ENCODE measurements around the gene ANKMY1.
A peak's percentile ranks its signal among the peaks of the same experiment; 100 is the strongest.

ANKMY1 gene

GRCh38 chr2:240461471-240462072 is 96.2 kb downstream of the ANKMY1 start:
- no peak for ATAC-seq
- no peaks in the 10 kb centered on the region for H3K36me3 Mint-ChIP-seq (ENCODE audit: low read depth)
- DNase-seq, result peak; percentile 0
- H3K4me3 Mint-ChIP-seq, result no peak overlapping the region
- H3K27me3 Mint-ChIP-seq, result peaks cover 6% of the 10 kb centered on the region
- H3K27ac Mint-ChIP-seq, result no peak overlapping the region
- no peaks in the 10 kb centered on the region for H3K9me3 Mint-ChIP-seq
- H3K4me1 Mint-ChIP-seq, result no peaks in the 10 kb centered on the region

GRCh38 chr2:240460781-240461431 is 96.9 kb downstream of the ANKMY1 start:
- Mint-ChIP-seq H3K4me1 (no peaks in the 10 kb centered on the region), H3K4me3 (no peak overlapping the region), H3K36me3 (ENCODE audit: low read depth) (no peaks in the 10 kb centered on the region), H3K27me3 (peaks cover 8% of the 10 kb centered on the region), H3K27ac (no peak overlapping the region), H3K9me3 (no peaks in the 10 kb centered on the region)
- ATAC-seq, result no peak
- peak; percentile 0 for DNase-seq

- H3K4me1 Mint-ChIP-seq, result no peaks in the 10 kb centered on the region
- DNase-seq (no peak), ATAC-seq (no peak)
- no peak overlapping the region for H3K27ac Mint-ChIP-seq
- H3K9me3 Mint-ChIP-seq, result no peaks in the 10 kb centered on the region
- peaks cover 9% of the 10 kb centered on the region for H3K27me3 Mint-ChIP-seq
- no peaks in the 10 kb centered on the region for H3K36me3 Mint-ChIP-seq (ENCODE audit: low read depth)
- H3K4me3 Mint-ChIP-seq, result no peak overlapping the region
Observed at GRCh38 chr2:240460253-240460711, 97.5 kb downstream of the ANKMY1 start.

GRCh38 chr2:240459401-240460252 is 98.2 kb downstream of the ANKMY1 start:
- no peaks in the 10 kb centered on the region for H3K36me3 Mint-ChIP-seq (ENCODE audit: low read depth)
- no peak for DNase-seq
- H3K9me3 Mint-ChIP-seq, result no peaks in the 10 kb centered on the region
- no peaks in the 10 kb centered on the region for H3K4me1 Mint-ChIP-seq
- ATAC-seq, result no peak
- no peak overlapping the region for H3K27ac Mint-ChIP-seq
- H3K4me3 Mint-ChIP-seq, result no peak overlapping the region
- peaks cover 16% of the 10 kb centered on the region for H3K27me3 Mint-ChIP-seq

- Mint-ChIP-seq H3K27me3 (peaks cover 23% of the 10 kb centered on the region), H3K4me1 (peaks cover 1% of the 10 kb centered on the region), H3K9me3 (no peaks in the 10 kb centered on the region), H3K4me3 (no peak overlapping the region), H3K36me3 (ENCODE audit: low read depth) (no peaks in the 10 kb centered on the region), H3K27ac (no peak overlapping the region)
- no peak for DNase-seq
- ATAC-seq, result no peak
Observed at GRCh38 chr2:240458900-240459391, 98.8 kb downstream of the ANKMY1 start.

- DNase-seq, result no peak
- Mint-ChIP-seq H3K36me3 (ENCODE audit: low read depth) (no peaks in the 10 kb centered on the region), H3K27me3 (peaks cover 24% of the 10 kb centered on the region), H3K9me3 (no peaks in the 10 kb centered on the region), H3K4me3 (no peak overlapping the region), H3K27ac (no peak overlapping the region), H3K4me1 (peaks cover 2% of the 10 kb centered on the region)
- ATAC-seq, result no peak
Observed at GRCh38 chr2:240458044-240458899, 99.5 kb downstream of the ANKMY1 start.

GRCh38 chr2:240457223-240458043 is 100.4 kb downstream of the ANKMY1 start:
- Mint-ChIP-seq H3K4me3 (no peak overlapping the region), H3K36me3 (ENCODE audit: low read depth) (no peaks in the 10 kb centered on the region), H3K9me3 (no peaks in the 10 kb centered on the region), H3K27ac (no peak overlapping the region), H3K27me3 (peaks cover 24% of the 10 kb centered on the region), H3K4me1 (peaks cover 2% of the 10 kb centered on the region)
- ATAC-seq (no peak), DNase-seq (no peak)

GRCh38 chr2:240456447-240457222 is 101.2 kb downstream of the ANKMY1 start:
- Mint-ChIP-seq H3K36me3 (ENCODE audit: low read depth) (no peaks in the 10 kb centered on the region), H3K4me3 (no peak overlapping the region), H3K9me3 (no peaks in the 10 kb centered on the region), H3K27me3 (peaks cover 30% of the 10 kb centered on the region), H3K27ac (no peak overlapping the region), H3K4me1 (peaks cover 6% of the 10 kb centered on the region)
- DNase-seq (no peak), ATAC-seq (no peak)

GRCh38 chr2:240455647-240456446 is 101.9 kb downstream of the ANKMY1 start:
- no peaks in the 10 kb centered on the region for H3K36me3 Mint-ChIP-seq (ENCODE audit: low read depth)
- H3K9me3 Mint-ChIP-seq, result no peaks in the 10 kb centered on the region
- peaks cover 6% of the 10 kb centered on the region for H3K4me1 Mint-ChIP-seq
- H3K4me3 Mint-ChIP-seq, result no peak overlapping the region
- ATAC-seq (no peak), DNase-seq (no peak)
- no peak overlapping the region for H3K27ac Mint-ChIP-seq
- peaks cover 37% of the 10 kb centered on the region for H3K27me3 Mint-ChIP-seq

- no peak overlapping the region for H3K27ac Mint-ChIP-seq
- no peak for ATAC-seq
- no peaks in the 10 kb centered on the region for H3K9me3 Mint-ChIP-seq
- peaks cover 43% of the 10 kb centered on the region for H3K27me3 Mint-ChIP-seq
- peaks cover 6% of the 10 kb centered on the region for H3K4me1 Mint-ChIP-seq
- no peak overlapping the region for H3K4me3 Mint-ChIP-seq
- no peaks in the 10 kb centered on the region for H3K36me3 Mint-ChIP-seq (ENCODE audit: low read depth)
- no peak for DNase-seq
Observed at GRCh38 chr2:240455272-240455646, 102.5 kb downstream of the ANKMY1 start.

GRCh38 chr2:240454106-240454901 is 103.5 kb downstream of the ANKMY1 start:
- H3K27ac Mint-ChIP-seq, result no peak overlapping the region
- no peak for ATAC-seq
- H3K27me3 Mint-ChIP-seq, result peaks cover 50% of the 10 kb centered on the region
- H3K36me3 Mint-ChIP-seq (ENCODE audit: low read depth), result no peaks in the 10 kb centered on the region
- H3K4me1 Mint-ChIP-seq, result peaks cover 6% of the 10 kb centered on the region
- no peak for DNase-seq
- no peaks in the 10 kb centered on the region for H3K9me3 Mint-ChIP-seq
- peak overlapping the region; percentile 46 for H3K4me3 Mint-ChIP-seq

All from activated naive CD8-positive, alpha-beta T cell treated with anti-CD3 and anti-CD28 coated beads, Interleukin-2, amount 50 U/mL, for 24 hours (primary cell).